ENCODE results near the gene FRMD3. TPM values are rescaled to one million over a fixed set of nuclear protein-coding genes. Genes with fewer than 3 reads are reported as not detected.

The FRMD3 gene
- polyA plus RNA-seq (2013, experiment 1 of 2; ENCODE audit: insufficient read length): 1.3 TPM
- polyA plus RNA-seq (2013, experiment 2 of 2; ENCODE audit: insufficient read length): 0.93 TPM

GRCh38 chr9:83538172-83538889 lies at the start of gene FRMD3:
TSS of gene FRMD3 (minus strand) at chr9:83538401. CDS start at chr9:83538231, 170 bp downstream.
- DNase-seq: peak; percentile 88

GRCh38 chr9:83584995-83585394 lies 46.8 kb upstream of the FRMD3 start:
- DNase-seq: no peak

GRCh38 chr9:83583151-83584014 lies 45.2 kb upstream of the FRMD3 start:
- peak; percentile 70 for DNase-seq

DNA sequence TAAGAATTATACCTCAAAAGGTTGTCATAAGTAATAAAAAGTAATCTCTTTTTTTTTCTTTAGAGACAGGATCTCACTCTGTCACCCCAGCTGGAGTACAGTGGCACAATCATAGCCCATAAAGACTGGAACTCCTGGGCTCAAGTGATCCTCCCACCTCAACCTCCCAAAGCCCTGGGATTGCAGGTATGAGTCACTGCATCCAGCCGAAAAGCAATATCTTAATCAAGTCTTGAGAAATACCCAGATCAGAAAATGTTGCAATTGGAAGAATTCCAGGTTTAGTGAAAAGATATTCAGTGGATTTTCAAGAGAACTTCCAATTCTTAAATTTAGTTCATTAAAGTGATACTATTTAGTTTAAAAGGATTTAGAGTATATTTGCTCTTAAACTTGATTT lies 43.8 kb upstream of the FRMD3 start:
- DNase-seq: no peak

DNA sequence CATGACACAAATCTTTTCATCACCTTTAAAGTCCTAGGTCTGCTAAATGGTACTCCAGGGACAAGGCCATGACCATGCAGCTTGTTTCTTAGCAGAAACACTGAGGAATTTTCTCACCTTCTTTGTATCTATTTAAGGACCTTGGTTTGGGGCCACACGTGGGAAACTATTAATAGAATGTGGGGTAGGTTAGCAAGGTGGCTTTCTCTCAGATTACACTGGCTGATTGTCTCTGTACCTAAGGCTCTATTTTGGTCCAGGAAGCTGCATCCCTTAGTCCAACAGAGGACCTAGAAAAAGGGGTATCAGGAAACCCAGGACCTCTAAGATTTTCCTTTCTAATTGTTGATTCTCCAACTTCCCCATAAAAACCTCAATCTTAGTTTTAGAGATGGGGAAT lies 36.3 kb upstream of the FRMD3 start:
- no peak for DNase-seq

- DNase-seq: peak; percentile 74
Observed at GRCh38 chr9:83572524-83572923, 34.3 kb upstream of the FRMD3 start.

GRCh38 chr9:83570359-83570758 lies 32.2 kb upstream of the FRMD3 start:
- DNase-seq: no peak

GRCh38 chr9:83569326-83569725 lies 31.1 kb upstream of the FRMD3 start:
- no peak for DNase-seq

GRCh38 chr9:83563360-83563759 lies 25.2 kb upstream of the FRMD3 start:
- DNase-seq: no peak

GRCh38 chr9:83560169-83560826 lies 22.1 kb upstream of the FRMD3 start:
- no peak for DNase-seq

DNA sequence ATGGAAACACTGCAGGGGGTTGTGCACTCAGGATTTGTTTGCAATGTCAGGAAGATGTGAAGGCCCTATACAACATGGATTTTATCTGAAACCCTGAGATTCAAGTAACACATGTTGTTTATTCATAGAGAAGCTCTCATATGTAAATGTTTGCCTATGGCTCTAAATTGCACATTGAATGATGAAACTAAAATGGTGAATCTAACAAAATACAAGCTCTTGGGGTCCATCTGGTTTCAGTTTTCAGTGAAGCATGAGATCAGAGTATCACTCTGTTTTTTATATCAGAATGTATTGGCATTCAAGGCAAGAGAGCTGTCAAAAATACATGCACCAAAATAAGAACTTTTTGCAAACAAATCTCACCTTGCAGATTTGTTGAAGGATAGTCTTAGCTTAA lies 19.6 kb upstream of the FRMD3 start:
- DNase-seq: no peak

GRCh38 chr9:83557317-83557716 lies 19.1 kb upstream of the FRMD3 start:
- no peak for DNase-seq

DNA sequence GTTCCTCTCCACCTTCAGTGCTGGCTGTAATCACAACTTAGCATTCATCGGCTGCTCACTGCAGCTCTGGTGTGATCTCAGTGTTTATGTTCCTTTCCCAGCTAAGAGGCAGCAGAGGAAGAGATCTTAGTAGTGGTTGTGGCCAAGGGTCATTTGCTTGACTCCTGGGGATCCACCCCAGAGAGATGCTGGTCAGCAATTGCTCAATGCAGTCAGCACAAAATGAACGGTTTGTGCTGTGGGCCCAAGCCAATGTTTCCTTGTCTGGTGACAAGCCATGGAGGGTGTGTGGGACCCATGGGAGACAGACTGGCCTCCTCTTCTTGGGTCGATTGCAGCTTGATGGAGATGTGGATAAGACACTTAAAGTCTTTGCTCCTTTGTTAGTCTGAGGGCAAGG lies 16.1 kb upstream of the FRMD3 start:
- DNase-seq: no peak

GRCh38 chr9:83544002-83544698 lies 5.9 kb upstream of the FRMD3 start:
- peak; percentile 83 for DNase-seq

GRCh38 chr9:83538890-83539238 lies 663 bp upstream of the FRMD3 start:
- DNase-seq: no peak

DNA sequence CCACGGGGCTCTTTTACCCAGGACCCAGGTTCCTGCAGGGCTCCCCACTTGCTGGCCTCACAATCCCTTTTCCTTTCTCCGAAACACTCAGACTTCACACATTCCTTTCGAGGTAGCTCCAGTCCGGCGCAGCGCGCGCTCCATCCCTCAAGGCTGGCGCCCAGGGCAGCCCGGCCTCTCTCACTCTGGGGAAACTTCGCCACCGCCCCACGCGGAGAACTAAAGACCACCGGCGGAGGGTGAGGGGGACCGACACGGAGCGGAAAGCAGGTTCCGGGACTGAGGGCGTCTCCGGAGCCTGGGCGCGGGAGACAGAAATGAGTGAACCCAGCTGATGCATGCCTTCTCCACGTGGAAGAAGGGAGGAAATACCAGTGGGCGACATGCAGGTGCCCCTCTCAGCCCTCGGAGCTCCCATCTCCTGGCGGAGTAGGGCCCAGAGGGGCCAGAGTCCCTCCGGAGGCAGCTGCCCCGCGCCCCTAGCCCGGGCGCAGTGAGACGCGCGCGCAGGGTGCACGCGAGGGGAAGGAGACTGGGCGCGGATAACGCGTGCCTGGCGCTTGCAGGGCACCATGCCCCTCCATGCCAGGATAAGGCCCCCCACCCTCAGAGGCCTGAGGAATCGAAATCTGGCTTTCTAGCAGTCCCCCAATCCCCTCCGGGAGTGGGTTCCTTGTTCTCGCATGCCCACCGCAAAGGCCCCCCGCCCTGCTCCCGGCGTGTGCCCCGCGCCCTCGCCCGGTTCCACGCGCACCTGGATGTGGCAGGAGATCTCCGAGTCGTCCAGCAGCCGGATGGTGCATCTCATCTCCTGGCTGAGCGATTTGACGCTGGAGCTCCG lies 650 bp downstream of the FRMD3 start:
- peak; percentile 25 for DNase-seq

DNA sequence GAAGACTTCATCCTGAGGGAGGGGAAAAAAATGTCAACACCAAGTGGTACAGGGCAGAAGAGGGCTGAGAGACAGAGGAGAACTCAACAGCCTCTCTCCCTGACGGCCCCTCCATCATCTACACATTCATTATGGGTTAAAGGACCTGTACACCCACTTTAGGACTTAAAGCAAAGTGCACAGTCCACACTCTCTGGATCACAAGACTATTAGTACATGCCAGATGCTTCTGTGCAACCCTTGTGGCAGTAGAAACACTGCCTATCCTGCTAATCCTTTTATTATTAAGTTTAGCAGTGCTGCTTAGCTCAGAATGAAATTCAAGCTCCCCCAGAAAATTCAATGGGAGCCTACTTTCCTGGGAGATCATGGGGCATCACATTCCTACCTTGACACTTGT lies 1.9 kb downstream of the FRMD3 start:
- DNase-seq: no peak

GRCh38 chr9:83535736-83536135 lies 2.5 kb downstream of the FRMD3 start:
- no peak for DNase-seq

DNA sequence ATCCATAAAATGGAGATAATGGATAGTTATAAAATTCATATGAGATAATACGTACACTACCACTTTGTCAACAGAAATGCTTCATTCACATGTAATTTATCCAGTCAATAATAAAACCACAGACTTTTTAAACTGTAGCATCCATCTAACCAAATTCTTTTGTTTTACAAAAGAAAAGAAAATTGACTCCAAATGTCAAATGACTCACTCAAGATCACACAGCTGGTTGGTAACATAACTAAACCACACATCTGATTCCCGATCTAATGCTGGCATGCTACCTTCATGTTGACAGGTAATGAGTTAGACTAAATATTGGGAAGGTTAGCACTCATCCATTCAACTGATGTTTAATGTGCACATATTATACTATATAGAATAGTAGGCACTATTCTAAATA lies 4.9 kb downstream of the FRMD3 start:
- DNase-seq: no peak

DNA sequence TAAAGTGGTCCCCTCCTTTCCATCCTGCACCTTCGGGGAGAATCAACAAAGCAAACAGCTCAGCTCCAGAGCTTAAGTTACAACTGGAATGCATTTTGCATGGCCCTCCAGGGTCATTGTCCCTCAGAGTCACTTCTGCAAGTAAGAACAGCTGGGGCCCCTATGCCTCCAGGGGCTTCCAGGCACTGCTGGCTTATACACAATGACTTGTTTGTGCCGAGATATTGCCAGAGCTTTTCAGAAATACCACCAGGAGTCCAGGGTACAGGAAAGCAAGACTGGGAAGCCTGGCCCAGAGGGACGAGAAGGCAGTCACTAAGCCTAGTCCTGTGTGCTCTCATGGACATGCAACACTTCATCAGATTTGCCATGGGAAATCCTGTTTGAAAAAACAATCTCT lies 11.3 kb downstream of the FRMD3 start:
- DNase-seq: no peak

DNA sequence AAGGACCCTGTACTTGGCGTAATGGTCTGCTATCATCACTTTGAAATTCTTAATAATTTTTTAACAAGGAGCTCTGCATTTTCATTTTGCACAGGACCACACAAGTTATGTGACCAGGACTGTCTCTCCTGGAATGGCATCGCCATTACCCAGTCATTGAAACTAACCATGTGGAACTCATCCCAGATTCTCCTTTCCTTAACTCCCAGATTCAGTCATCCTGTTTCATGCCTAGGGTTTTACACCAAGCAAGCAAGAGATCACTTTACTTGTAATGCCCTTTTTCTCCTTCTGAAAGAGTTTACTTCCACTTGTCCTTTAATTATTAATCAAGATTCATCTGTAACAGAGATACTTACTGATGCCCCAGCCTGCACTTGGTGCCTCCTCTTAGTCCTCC lies 12.0 kb downstream of the FRMD3 start:
- DNase-seq: no peak

DNA sequence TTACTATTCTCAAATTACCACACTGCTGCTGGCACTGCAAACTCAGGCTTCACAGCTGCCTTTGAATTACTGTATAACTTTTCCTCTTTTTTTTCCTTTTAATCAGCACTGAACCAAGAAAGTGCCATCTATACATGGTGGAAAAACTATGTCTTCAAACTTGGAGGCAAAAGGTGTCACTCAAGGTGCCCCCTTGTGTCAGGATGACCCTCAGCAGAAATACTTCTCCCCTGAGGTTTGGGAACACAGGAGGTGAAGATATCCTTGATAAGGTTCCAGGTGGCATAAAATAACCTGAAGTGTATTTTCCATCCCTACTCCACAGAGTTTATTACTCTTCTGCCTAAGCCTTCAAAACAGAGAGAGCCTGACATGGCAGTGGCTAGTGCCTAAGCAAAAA lies 14.5 kb downstream of the FRMD3 start:
- no peak for DNase-seq

All from fibroblast of skin of back (primary cell).